Measurements from ENCODE around the gene ADPRS.
A peak's percentile ranks its signal among the peaks of the same experiment; 100 is the strongest.

Gene ADPRS

GRCh38 chr1:36088577-36089392 is at the start of gene ADPRS:
Gene ADPRS, plus strand, starts transcription at chr1:36088892. Its CDS starts 13 bp downstream, at chr1:36088905.
- DNase-seq: peak in 53 of 56 donors; percentile 15 to 91 (median 78)

GRCh38 chr1:36040238-36040637 is 48.5 kb upstream of the ADPRS start:
- no peak for DNase-seq

- no peak for DNase-seq
Measured at GRCh38 chr1:36051821-36052220, 36.9 kb upstream of the ADPRS start.

GRCh38 chr1:36053978-36054377 is 34.7 kb upstream of the ADPRS start:
- no peak for DNase-seq

GRCh38 chr1:36055706-36056105 is 33.0 kb upstream of the ADPRS start:
- DNase-seq: no peak

- DNase-seq: no peak
Measured at GRCh38 chr1:36062315-36062714, 26.4 kb upstream of the ADPRS start.

GRCh38 chr1:36067871-36068270 is 20.8 kb upstream of the ADPRS start:
- peak in 1 of 56 donors; percentile 33 for DNase-seq

GRCh38 chr1:36068866-36069265 is 19.8 kb upstream of the ADPRS start:
- DNase-seq: no peak

GRCh38 chr1:36070349-36070748 is 18.3 kb upstream of the ADPRS start:
- DNase-seq: no peak

- no peak for DNase-seq
Measured at GRCh38 chr1:36076979-36077573, 11.6 kb upstream of the ADPRS start.

- DNase-seq: no peak
Measured at GRCh38 chr1:36080236-36080635, 8.5 kb upstream of the ADPRS start.

- DNase-seq: no peak
Measured at GRCh38 chr1:36080801-36081200, 7.9 kb upstream of the ADPRS start.

GRCh38 chr1:36081926-36082485 is 6.7 kb upstream of the ADPRS start:
- DNase-seq: no peak

GRCh38 chr1:36083219-36083618 is 5.5 kb upstream of the ADPRS start:
- DNase-seq: no peak

- peak in 42 of 56 donors; percentile 22 to 80 (median 48) for DNase-seq
Measured at GRCh38 chr1:36083635-36084496, 4.8 kb upstream of the ADPRS start, which contains the start of gene TEKT2. Gene TEKT2, plus strand, starts transcription at chr1:36084094. Its CDS starts 828 bp downstream, at chr1:36084922.

- DNase-seq: peak in 2 of 56 donors; percentile 21 to 43
Measured at GRCh38 chr1:36084497-36085115, 4.1 kb upstream of the ADPRS start.

- DNase-seq: no peak
Measured at GRCh38 chr1:36085126-36085525, 3.6 kb upstream of the ADPRS start.

- DNase-seq: no peak
Measured at GRCh38 chr1:36085686-36086526, 2.8 kb upstream of the ADPRS start.

GRCh38 chr1:36086529-36087232 is 2.0 kb upstream of the ADPRS start:
- no peak for DNase-seq
